Measurements from ENCODE around the gene IRS1.
A peak's percentile ranks its signal among the peaks of the same experiment; 100 is the strongest.

IRS1 gene

DNA sequence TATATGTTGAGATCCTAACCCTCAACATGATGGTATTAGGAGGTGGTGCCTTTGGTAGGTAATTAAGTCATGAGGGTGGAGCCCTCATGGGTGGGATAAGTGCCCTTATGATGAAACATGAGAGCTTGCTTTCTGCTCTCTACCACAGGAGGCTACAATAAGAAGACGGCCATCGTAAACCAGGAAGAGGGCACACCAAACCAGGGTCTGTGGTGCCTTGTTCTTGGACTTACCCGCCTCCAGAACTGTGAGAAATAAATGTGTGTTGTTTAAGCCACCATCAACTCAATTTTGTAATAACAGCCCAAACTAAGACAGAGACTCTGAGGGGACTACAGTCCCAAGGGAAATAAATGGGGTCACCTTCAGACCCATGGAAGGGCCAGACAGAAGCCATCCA lies 52.3 kb downstream of the IRS1 start:
- no peak overlapping the region for H3K4me3 ChIP-seq (replicated peaks in 1 of 2; ENCODE audit: low read depth in 2 of 2, low read length in 2 of 2)
- no peak for TF ChIP-seq CTCF (IDR thresholded peaks at IDR 0.05; ENCODE audit: low read depth, low read length)
- no peak for DNase-seq (ENCODE audit: low read depth in 2 of 2)

GRCh38 chr2:226746196-226746800 lies 53.3 kb downstream of the IRS1 start:
- no peak for TF ChIP-seq CTCF (IDR thresholded peaks at IDR 0.05; ENCODE audit: low read depth, low read length)
- H3K4me3 ChIP-seq (replicated peaks in 1 of 2; ENCODE audit: low read depth in 2 of 2, low read length in 2 of 2) = no peak overlapping the region
- no peak for DNase-seq (ENCODE audit: low read depth in 2 of 2)

GRCh38 chr2:226743915-226744314 lies 55.7 kb downstream of the IRS1 start:
- no peak overlapping the region for H3K4me3 ChIP-seq (replicated peaks in 1 of 2; ENCODE audit: low read depth in 2 of 2, low read length in 2 of 2)
- no peak for DNase-seq (ENCODE audit: low read depth in 2 of 2)
- TF ChIP-seq CTCF (IDR thresholded peaks at IDR 0.05; ENCODE audit: low read depth, low read length) = no peak

DNA sequence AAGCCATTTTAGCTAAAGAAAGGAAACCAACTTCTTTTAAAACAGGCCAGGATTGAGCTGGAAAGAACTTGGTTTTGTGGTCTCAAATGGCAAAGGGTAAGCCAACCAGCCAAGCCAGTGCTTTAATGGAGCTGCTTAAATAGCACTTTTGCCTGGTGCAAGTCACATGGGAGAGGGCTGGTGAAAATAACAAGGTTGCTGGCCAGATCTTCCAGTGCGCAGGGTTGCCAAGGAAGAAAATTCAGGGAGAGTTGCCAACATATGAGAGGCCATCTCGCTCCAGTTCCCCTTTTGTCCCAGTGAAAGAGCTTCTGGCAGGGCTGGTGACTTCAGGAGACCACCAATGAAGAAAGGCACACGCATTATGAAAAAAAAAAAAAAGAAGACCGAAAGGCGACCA lies 57.3 kb downstream of the IRS1 start:
- peak in 1 of 2 donors; percentile 68 for DNase-seq (ENCODE audit: low read depth in 2 of 2)
- no peak overlapping the region for H3K4me3 ChIP-seq (replicated peaks in 1 of 2; ENCODE audit: low read depth in 2 of 2, low read length in 2 of 2)
- TF ChIP-seq CTCF (IDR thresholded peaks at IDR 0.05; ENCODE audit: low read depth, low read length) = no peak

- no peak overlapping the region for H3K4me3 ChIP-seq (replicated peaks in 1 of 2; ENCODE audit: low read depth in 2 of 2, low read length in 2 of 2)
- no peak for DNase-seq (ENCODE audit: low read depth in 2 of 2)
These were observed 59.5 kb downstream of the IRS1 start for GRCh38 chr2:226740039-226740648.

GRCh38 chr2:226739545-226740030 lies 60.0 kb downstream of the IRS1 start:
- no peak for DNase-seq (ENCODE audit: low read depth in 2 of 2)
- no peak for TF ChIP-seq CTCF (IDR thresholded peaks at IDR 0.05; ENCODE audit: low read depth, low read length)
- H3K4me3 ChIP-seq (replicated peaks in 1 of 2; ENCODE audit: low read depth in 2 of 2, low read length in 2 of 2) = no peak overlapping the region

More at GRCh38 chr2:226740039-226740648, 59.5 kb downstream of the IRS1 start:
- no peak for TF ChIP-seq CTCF (IDR thresholded peaks at IDR 0.05; ENCODE audit: low read depth, low read length)

Measured in cardiac fibroblast (primary cell).